Stomach (tissue), 9 donors: ENCODE data around the gene PARD3. TPM values are rescaled to one million over a fixed set of nuclear protein-coding genes. Genes with fewer than 3 reads are reported as not detected.

Experiments used
- DNase-seq, 2 donors: peaks; one replicate each; pipeline versions ENCODE4 v3.0.0 to v3.0.0-alpha.2; 2013 to 2019
- H3K27ac ChIP-seq, 5 donors: fragments of 200-600 bp in 4 of 5; sonication (generic) in 4 of 5; one replicate each; pipeline ENCODE4 v1.5.1; 2013 to 2019; ENCODE audit warnings: mild to moderate bottlenecking in 1 of 5, moderate library complexity in 1 of 5
- H3K27me3 ChIP-seq, 3 donors: fragments of 200-600 bp; sonication (generic); one replicate each; pipeline ENCODE4 v1.5.1; 2017 to 2019; ENCODE audit warnings: mixed run types in 1 of 3
- H3K36me3 ChIP-seq, 4 donors: fragments of 200-600 bp; sonication (generic); 1 replicate in 3 of 4; 2 replicates in 1 of 4; pipeline ENCODE4 v1.5.1; 2016 to 2019
- H3K4me1 ChIP-seq, 4 donors: fragments of 200-600 bp; sonication (generic); one replicate each; pipeline ENCODE4 v1.5.1; 2016 to 2019
- H3K4me3 ChIP-seq, 4 donors: fragments of 200-600 bp; sonication (generic) in 3 of 4; one replicate each; pipeline ENCODE4 v1.5.1; 2016 to 2019; ENCODE audit warnings: mild to moderate bottlenecking in 1 of 4
- H3K9me3 ChIP-seq, 4 donors: fragments of 200-600 bp; sonication (generic); one replicate each; pipeline ENCODE4 v1.5.1; 2016 to 2019
- EP300 ChIP-seq: sonication (generic); formaldehyde crosslinking; IDR thresholded peaks from one replicate; pipeline ENCODE4 v1.6.1; 2017; ENCODE audit warnings: antibody characterized with exemption
- POLR2A ChIP-seq, 4 donors: fragments of 450-650 bp; IDR thresholded peaks; one replicate each; pipeline ENCODE4 v1.6.1; 2016; ENCODE audit warnings: antibody characterized with exemption in 4 of 4, control low read depth in 2 of 4, mild to moderate bottlenecking in 1 of 4, moderate library complexity in 1 of 4
- POLR2AphosphoS5 ChIP-seq, 3 donors: sonication (generic); formaldehyde crosslinking; IDR thresholded peaks; one replicate each; pipeline ENCODE4 v1.6.1; 2016; ENCODE audit warnings: antibody characterized with exemption in 3 of 3
- WGBS, 5 donors: extraction: QIAGEN DNeasy Blood & Tissue Kit in 3 of 5; methylation state at CpG; one replicate each; pipeline versions ENCODE4 v1.1.5 to v1.1.7; 2013 to 2018; 5-methylcytosine and 5-hydroxymethylcytosine counted together
- intact Hi-C: fragments of 100-400 bp; cut with DNase I; formaldehyde crosslinking; loops from one replicate; pipeline ENCODE4 v1.15.1; 2023; ENCODE audit warnings: low total_unique reads
- polyA plus RNA-seq, 3 donors: library from polyadenylated mRNA; stranded (reverse); fragments of 200-250 nt; gene quantifications; one replicate each; pipeline ENCODE4 v1.2.3, GENCODE V29; 2013
- total RNA-seq, 5 donors: library from RNA; depleted of rRNA; stranded (reverse); fragments of >200 nt; gene quantifications; one replicate each; pipeline versions ENCODE4 v1.1.0 to v1.2.3, GENCODE V29; 2014 to 2016
- TF ChIP-seq, protein P1 (sequence below), 7 experiments: fragments of 450-650 bp in 4 of 7; fragments of 200-600 bp in 3 of 7; sonication (generic) in 3 of 7; IDR thresholded peaks; one replicate each; pipeline ENCODE4 v1.5.1; 2016 to 2019; ENCODE audit warnings: antibody characterized with exemption in 7 of 7, control low read depth in 2 of 7, mild to moderate bottlenecking in 1 of 7
- donor health status: healthy with polysubstance abuse.
- donor health status: Bipolar disorder and iron deficiency.
- donor health status: healthy.

The PARD3 gene
- total and polyA plus RNA-seq, 8 donors: 13.7 to 118 (median 31.8) TPM

GRCh38 chr10:34498821-34499220, 316.3 kb downstream of the PARD3 start:
- 88 to 100% (median 97%) methylated on average over 1 of the region's 1 CpG for WGBS, 5 donors
- DNase-seq: no peak
- Histone ChIP-seq H3K4me1 (peaks cover 0 to 3% (median 0%) of the 10 kb centered on the region in 4 donors), H3K27me3 (no peaks in the 10 kb centered on the region), H3K9me3 (no peaks in the 10 kb centered on the region), H3K36me3 (no peaks in the 10 kb centered on the region), H3K27ac (no peak overlapping the region), H3K4me3 (no peak overlapping the region)
- TF ChIP-seq POLR2AphosphoS5 (IDR thresholded peaks at IDR 0.05) (no peak), EP300 (no peak), POLR2A (IDR thresholded peaks at IDR 0.05) (no peak)
- TF ChIP-seq, protein P1, sequence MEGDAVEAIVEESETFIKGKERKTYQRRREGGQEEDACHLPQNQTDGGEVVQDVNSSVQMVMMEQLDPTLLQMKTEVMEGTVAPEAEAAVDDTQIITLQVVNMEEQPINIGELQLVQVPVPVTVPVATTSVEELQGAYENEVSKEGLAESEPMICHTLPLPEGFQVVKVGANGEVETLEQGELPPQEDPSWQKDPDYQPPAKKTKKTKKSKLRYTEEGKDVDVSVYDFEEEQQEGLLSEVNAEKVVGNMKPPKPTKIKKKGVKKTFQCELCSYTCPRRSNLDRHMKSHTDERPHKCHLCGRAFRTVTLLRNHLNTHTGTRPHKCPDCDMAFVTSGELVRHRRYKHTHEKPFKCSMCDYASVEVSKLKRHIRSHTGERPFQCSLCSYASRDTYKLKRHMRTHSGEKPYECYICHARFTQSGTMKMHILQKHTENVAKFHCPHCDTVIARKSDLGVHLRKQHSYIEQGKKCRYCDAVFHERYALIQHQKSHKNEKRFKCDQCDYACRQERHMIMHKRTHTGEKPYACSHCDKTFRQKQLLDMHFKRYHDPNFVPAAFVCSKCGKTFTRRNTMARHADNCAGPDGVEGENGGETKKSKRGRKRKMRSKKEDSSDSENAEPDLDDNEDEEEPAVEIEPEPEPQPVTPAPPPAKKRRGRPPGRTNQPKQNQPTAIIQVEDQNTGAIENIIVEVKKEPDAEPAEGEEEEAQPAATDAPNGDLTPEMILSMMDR (IDR thresholded peaks at IDR 0.05): no peak
- intact Hi-C loops: no loop called here

DNA sequence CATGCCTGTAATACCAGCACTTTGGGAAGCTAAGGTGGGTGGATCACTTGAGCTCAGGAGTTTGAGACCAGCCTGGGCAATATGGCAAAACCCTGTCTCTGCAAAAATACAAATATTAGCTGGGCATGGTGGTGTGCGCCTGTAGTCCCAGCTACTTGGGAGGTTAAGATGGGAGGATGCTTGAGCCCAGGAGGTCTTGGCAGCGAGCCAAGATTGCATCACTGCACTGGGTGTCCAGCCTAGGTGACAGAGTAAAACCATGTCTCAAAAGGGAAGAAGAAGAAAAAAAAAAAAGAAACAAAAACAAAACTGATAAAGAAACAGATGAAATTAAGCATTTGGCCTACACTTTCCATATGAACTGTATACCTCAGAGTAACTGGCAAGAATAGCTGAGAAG, 319.2 kb downstream of the PARD3 start:
- WGBS, 5 donors: 72 to 98% (median 76%) methylated on average over 2 of the region's 2 CpGs
- Histone ChIP-seq H3K4me1 (peaks cover 0 to 14% (median 4%) of the 10 kb centered on the region in 4 donors), H3K27me3 (no peaks in the 10 kb centered on the region), H3K36me3 (no peaks in the 10 kb centered on the region), H3K4me3 (no peak overlapping the region), H3K27ac (no peak overlapping the region), H3K9me3 (no peaks in the 10 kb centered on the region)
- no peak for DNase-seq
- intact Hi-C loops: no loop called here
- TF ChIP-seq POLR2A (IDR thresholded peaks at IDR 0.05): no peak
- TF ChIP-seq, protein P1 (IDR thresholded peaks at IDR 0.05): no peak
- no peak for TF ChIP-seq EP300
- TF ChIP-seq POLR2AphosphoS5 (IDR thresholded peaks at IDR 0.05): no peak

- DNase-seq: no peak
- WGBS, 5 donors: 95 to 98% (median 97%) methylated on average over 5 of the region's 5 CpGs
- intact Hi-C loops: no loop called here
- Histone ChIP-seq H3K27me3 (no peaks in the 10 kb centered on the region), H3K4me3 (no peak overlapping the region), H3K4me1 (peaks cover 0 to 29% (median 11%) of the 10 kb centered on the region in 4 donors), H3K9me3 (no peaks in the 10 kb centered on the region), H3K36me3 (no peaks in the 10 kb centered on the region), H3K27ac (no peak overlapping the region)
- TF ChIP-seq EP300: no peak
- TF ChIP-seq POLR2AphosphoS5 (IDR thresholded peaks at IDR 0.05): no peak
- TF ChIP-seq, protein P1 (IDR thresholded peaks at IDR 0.05): no peak
- TF ChIP-seq POLR2A (IDR thresholded peaks at IDR 0.05): no peak
These were observed 321.1 kb downstream of the PARD3 start for GRCh38 chr10:34494012-34494411.

GRCh38 chr10:34492081-34492480, 323.0 kb downstream of the PARD3 start:
- H3K27me3 ChIP-seq: no peaks in the 10 kb centered on the region
- no peak overlapping the region for H3K27ac ChIP-seq
- H3K36me3 ChIP-seq: no peaks in the 10 kb centered on the region
- intact Hi-C loops: no loop called here
- H3K9me3 ChIP-seq: no peaks in the 10 kb centered on the region
- 83 to 87% (median 84%) methylated on average over 7 of the region's 7 CpGs for WGBS, 5 donors
- H3K4me1 ChIP-seq: peaks cover 0 to 29% (median 11%) of the 10 kb centered on the region in 4 donors
- DNase-seq: no peak
- no peak overlapping the region for H3K4me3 ChIP-seq
- TF ChIP-seq POLR2AphosphoS5 (IDR thresholded peaks at IDR 0.05) (no peak), POLR2A (IDR thresholded peaks at IDR 0.05) (no peak), EP300 (no peak)
- TF ChIP-seq, protein P1 (IDR thresholded peaks at IDR 0.05): no peak
